Liver (tissue), 9 donors: Measurements from ENCODE around the gene MRPS14. TPM values are rescaled to one million over a fixed set of nuclear protein-coding genes. Genes with fewer than 3 reads are reported as not detected.

Experiments used
- DNase-seq: peaks from one replicate; pipeline ENCODE4 v3.0.0-alpha.2; 2017; ENCODE audit warnings: low spot score
- H3K27ac ChIP-seq, 2 donors: one replicate each; pipeline ENCODE4 v1.7.0; 2013; ENCODE audit warnings: inconsistent platforms in 2 of 2, low read length in 2 of 2, control low read depth in 1 of 2, low read depth in 1 of 2, mild to moderate bottlenecking in 1 of 2
- H3K27me3 ChIP-seq, 4 donors: one replicate each; pipeline versions ENCODE4 v1.6.1 to v1.7.0; 2013; ENCODE audit warnings: low read length in 3 of 4, inconsistent platforms in 1 of 4, mild to moderate bottlenecking in 1 of 4, moderate library complexity in 1 of 4; ENCODE audit not compliant: control insufficient read depth in 4 of 4, insufficient read depth in 4 of 4
- H3K36me3 ChIP-seq, 4 donors: one replicate each; pipeline versions ENCODE4 v1.6.1 to v1.7.0; 2013; ENCODE audit warnings: low read length in 3 of 4, mild to moderate bottlenecking in 3 of 4, low read depth in 1 of 4, moderate library complexity in 1 of 4; ENCODE audit not compliant: control insufficient read depth in 4 of 4, insufficient read depth in 3 of 4
- H3K4me1 ChIP-seq, 4 donors: one replicate each; pipeline versions ENCODE4 v1.6.1 to v1.7.0; 2013; ENCODE audit warnings: low read length in 3 of 4, mild to moderate bottlenecking in 3 of 4, moderate library complexity in 1 of 4; ENCODE audit not compliant: control insufficient read depth in 4 of 4, insufficient read depth in 4 of 4
- H3K4me3 ChIP-seq, 3 donors: one replicate each; pipeline versions ENCODE4 v1.6.1 to v1.7.0; 2013; ENCODE audit warnings: low read length in 3 of 3, control low read depth in 1 of 3, low read depth in 1 of 3, mild to moderate bottlenecking in 1 of 3
- H3K9ac ChIP-seq, 2 donors: one replicate each; pipeline ENCODE4 v1.7.0; 2013; ENCODE audit warnings: low read length in 2 of 2, mild to moderate bottlenecking in 2 of 2, moderate library complexity in 2 of 2, control low read depth in 1 of 2, low read depth in 1 of 2
- H3K9me3 ChIP-seq, 4 donors: one replicate each; pipeline versions ENCODE4 v1.6.1 to v1.7.0; 2013; ENCODE audit warnings: low read length in 3 of 4; ENCODE audit not compliant: control insufficient read depth in 4 of 4
- ATF3 ChIP-seq: IDR thresholded peaks from 2 replicates; pipeline ENCODE4 v1.6.1; 2016; ENCODE audit warnings: antibody characterized with exemption
- CTCF ChIP-seq: fragments of 150-350 bp; IDR thresholded peaks from 2 replicates; pipeline ENCODE4 v1.5.1; 2017; ENCODE audit warnings: improper control_type of control experiment, low read depth, low read length; ENCODE audit not compliant: missing input control
- EGR1 ChIP-seq, 2 donors: IDR thresholded peaks; 2 replicates each; pipeline ENCODE4 v1.6.1; 2016 to 2018; ENCODE audit warnings: antibody characterized with exemption in 2 of 2, low read depth in 2 of 2
- FOXA1 ChIP-seq: IDR thresholded peaks from 2 replicates; pipeline ENCODE4 v1.6.1; 2016; ENCODE audit warnings: antibody characterized with exemption
- FOXA2 ChIP-seq: IDR thresholded peaks from 2 replicates; pipeline ENCODE4 v1.6.1; 2016; ENCODE audit warnings: antibody characterized with exemption
- GABPA ChIP-seq, 2 donors: IDR thresholded peaks in 1 of 2; conservative IDR thresholded peaks in 1 of 2; 2 replicates each; pipeline ENCODE4 v1.6.1; 2016; ENCODE audit warnings: antibody characterized with exemption in 2 of 2, mild to moderate bottlenecking in 1 of 2, moderate library complexity in 1 of 2
- HNF4A ChIP-seq, 2 donors: conservative IDR thresholded peaks; 2 replicates each; pipeline ENCODE4 v1.6.1; 2016; ENCODE audit warnings: antibody characterized with exemption in 2 of 2, mild to moderate bottlenecking in 2 of 2
- HNF4G ChIP-seq: IDR thresholded peaks from 2 replicates; pipeline ENCODE4 v1.6.1; 2016; ENCODE audit warnings: antibody characterized with exemption
- JUND ChIP-seq, 2 donors: IDR thresholded peaks; 2 replicates each; pipeline ENCODE4 v1.6.1; 2016; ENCODE audit warnings: antibody characterized with exemption in 2 of 2
- MAX ChIP-seq: IDR thresholded peaks from 2 replicates; pipeline ENCODE4 v1.6.1; 2016; ENCODE audit warnings: antibody characterized with exemption
- NR2F2 ChIP-seq: IDR thresholded peaks from 2 replicates; pipeline ENCODE4 v1.6.1; 2016; ENCODE audit warnings: antibody characterized with exemption
- RAD21 ChIP-seq, 2 donors: IDR thresholded peaks; 2 replicates each; pipeline ENCODE4 v1.6.1; 2016; ENCODE audit warnings: antibody characterized with exemption in 2 of 2, mild to moderate bottlenecking in 2 of 2
- RXRA ChIP-seq, 2 donors: IDR thresholded peaks; 2 replicates each; pipeline ENCODE4 v1.6.1; 2017 to 2018; ENCODE audit warnings: antibody characterized with exemption in 2 of 2, mild to moderate bottlenecking in 1 of 2
- SP1 ChIP-seq: IDR thresholded peaks from 2 replicates; pipeline ENCODE4 v1.6.1; 2018; ENCODE audit warnings: antibody characterized with exemption, mild to moderate bottlenecking
- TAF1 ChIP-seq: conservative IDR thresholded peaks from 2 replicates; pipeline ENCODE4 v1.6.1; 2016; ENCODE audit warnings: antibody characterized with exemption, mild to moderate bottlenecking
- YY1 ChIP-seq: IDR thresholded peaks from 2 replicates; pipeline ENCODE4 v1.6.1; 2016; ENCODE audit warnings: antibody characterized with exemption, mild to moderate bottlenecking
- WGBS: extraction: QIAGEN DNeasy Blood & Tissue Kit; methylation state at CpG from one replicate; pipeline ENCODE4 v1.1.7; 2013; 5-methylcytosine and 5-hydroxymethylcytosine counted together
- polyA plus RNA-seq, 2 donors: library from polyadenylated mRNA; stranded (reverse) in 1 of 2; unstranded in 1 of 2; fragments of 200-250 nt in 1 of 2; fragments of >200 nt in 1 of 2; fragmentation: Nextera tagmentation in 1 of 2; extraction: Ambion mirVana in 1 of 2; gene quantifications; one replicate each; pipeline versions ENCODE4 v1.2.1 to v1.2.3, GENCODE V29; 2013 to 2015
- total RNA-seq, 2 donors: library from RNA; depleted of rRNA; stranded (reverse); fragments of >200 nt; gene quantifications; one replicate each; pipeline ENCODE4 v1.2.3, GENCODE V29; 2014
- TF ChIP-seq, protein P1 (sequence below): IDR thresholded peaks from 2 replicates; pipeline ENCODE4 v1.6.1; 2016; ENCODE audit warnings: antibody characterized with exemption, mild to moderate bottlenecking
- TF ChIP-seq, protein P2 (sequence below): IDR thresholded peaks from 2 replicates; pipeline ENCODE4 v1.6.1; 2016; ENCODE audit warnings: antibody characterized with exemption
- donor health status: healthy.
- donor health status: healthy.
- donor health status: healthy.
- donor health status: healthy.
- donor health status: healthy.

The MRPS14 gene
- total and polyA plus RNA-seq, 4 donors, result 14.9 to 41.4 (median 22.4) TPM

DNA sequence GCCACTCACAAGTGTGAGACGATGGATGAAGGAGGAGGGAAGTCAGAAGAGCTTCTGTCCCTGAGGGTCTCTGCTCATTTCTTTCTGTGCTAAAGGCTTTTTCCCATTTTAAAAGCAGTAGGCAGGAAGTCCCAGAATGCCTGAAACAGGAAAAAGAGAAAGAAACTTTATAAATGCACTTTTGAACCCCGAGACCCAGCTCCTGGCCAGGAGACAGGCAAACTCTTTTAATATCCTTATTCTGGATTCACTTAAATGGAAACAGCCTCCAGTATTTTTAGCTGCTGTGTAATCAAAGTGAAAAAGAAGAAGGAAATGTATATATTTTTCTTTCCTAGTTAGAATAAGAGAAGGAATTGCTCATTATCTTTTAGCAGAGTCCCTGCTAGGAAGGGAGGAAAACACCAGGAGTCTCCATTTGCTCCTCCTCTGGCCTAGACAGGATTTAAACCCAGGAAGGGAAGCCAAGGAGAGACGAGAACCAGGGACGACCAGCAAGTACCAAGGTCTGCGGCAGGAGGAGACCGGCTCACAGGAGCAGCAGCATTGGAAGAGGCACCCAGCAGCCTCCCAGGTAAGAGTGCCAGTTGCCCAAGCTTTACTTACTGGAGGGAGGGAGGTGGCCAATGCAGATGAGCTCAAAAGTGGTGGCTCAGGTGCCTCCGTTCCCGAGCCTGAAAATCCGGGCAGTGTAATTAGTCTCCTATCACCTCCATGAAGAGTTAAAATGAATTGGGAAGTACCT, 44.3 kb upstream of the MRPS14 start, which contains the start of gene TNN (continued):
- TF ChIP-seq CTCF (no peak), HNF4A (conservative IDR thresholded peaks at IDR 0.05) (no peak), GABPA (IDR thresholded peaks at IDR 0.05 in 1 of 2, conservative IDR thresholded peaks at IDR 0.05 in 1 of 2) (no peak)

GRCh38 chr1:175062858-175063257, 39.6 kb upstream of the MRPS14 start:
- Histone ChIP-seq H3K9ac (no peak overlapping the region), H3K36me3 (no peaks in the 10 kb centered on the region), H3K4me1 (no peaks in the 10 kb centered on the region), H3K4me3 (no peak overlapping the region), H3K9me3 (no peaks in the 10 kb centered on the region), H3K27me3 (no peaks in the 10 kb centered on the region), H3K27ac (no peak overlapping the region)
- TF ChIP-seq RAD21 (IDR thresholded peaks at IDR 0.05), result no peak
- no peak for TF ChIP-seq HNF4A (conservative IDR thresholded peaks at IDR 0.05)
- no peak for TF ChIP-seq SP1
- TF ChIP-seq, protein P1, sequence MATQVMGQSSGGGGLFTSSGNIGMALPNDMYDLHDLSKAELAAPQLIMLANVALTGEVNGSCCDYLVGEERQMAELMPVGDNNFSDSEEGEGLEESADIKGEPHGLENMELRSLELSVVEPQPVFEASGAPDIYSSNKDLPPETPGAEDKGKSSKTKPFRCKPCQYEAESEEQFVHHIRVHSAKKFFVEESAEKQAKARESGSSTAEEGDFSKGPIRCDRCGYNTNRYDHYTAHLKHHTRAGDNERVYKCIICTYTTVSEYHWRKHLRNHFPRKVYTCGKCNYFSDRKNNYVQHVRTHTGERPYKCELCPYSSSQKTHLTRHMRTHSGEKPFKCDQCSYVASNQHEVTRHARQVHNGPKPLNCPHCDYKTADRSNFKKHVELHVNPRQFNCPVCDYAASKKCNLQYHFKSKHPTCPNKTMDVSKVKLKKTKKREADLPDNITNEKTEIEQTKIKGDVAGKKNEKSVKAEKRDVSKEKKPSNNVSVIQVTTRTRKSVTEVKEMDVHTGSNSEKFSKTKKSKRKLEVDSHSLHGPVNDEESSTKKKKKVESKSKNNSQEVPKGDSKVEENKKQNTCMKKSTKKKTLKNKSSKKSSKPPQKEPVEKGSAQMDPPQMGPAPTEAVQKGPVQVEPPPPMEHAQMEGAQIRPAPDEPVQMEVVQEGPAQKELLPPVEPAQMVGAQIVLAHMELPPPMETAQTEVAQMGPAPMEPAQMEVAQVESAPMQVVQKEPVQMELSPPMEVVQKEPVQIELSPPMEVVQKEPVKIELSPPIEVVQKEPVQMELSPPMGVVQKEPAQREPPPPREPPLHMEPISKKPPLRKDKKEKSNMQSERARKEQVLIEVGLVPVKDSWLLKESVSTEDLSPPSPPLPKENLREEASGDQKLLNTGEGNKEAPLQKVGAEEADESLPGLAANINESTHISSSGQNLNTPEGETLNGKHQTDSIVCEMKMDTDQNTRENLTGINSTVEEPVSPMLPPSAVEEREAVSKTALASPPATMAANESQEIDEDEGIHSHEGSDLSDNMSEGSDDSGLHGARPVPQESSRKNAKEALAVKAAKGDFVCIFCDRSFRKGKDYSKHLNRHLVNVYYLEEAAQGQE, result no peak
- TF ChIP-seq NR2F2, result no peak
- no peak for TF ChIP-seq ATF3
- TF ChIP-seq YY1, result no peak
- no peak for TF ChIP-seq EGR1 (IDR thresholded peaks at IDR 0.05; ENCODE audit: low read depth in 2 of 2)
- no peak for TF ChIP-seq TAF1
- no peak for TF ChIP-seq FOXA1
- no peak for TF ChIP-seq RXRA (IDR thresholded peaks at IDR 0.05)
- no peak for TF ChIP-seq GABPA (IDR thresholded peaks at IDR 0.05 in 1 of 2, conservative IDR thresholded peaks at IDR 0.05 in 1 of 2)
- TF ChIP-seq MAX, result no peak
- TF ChIP-seq, protein P2, sequence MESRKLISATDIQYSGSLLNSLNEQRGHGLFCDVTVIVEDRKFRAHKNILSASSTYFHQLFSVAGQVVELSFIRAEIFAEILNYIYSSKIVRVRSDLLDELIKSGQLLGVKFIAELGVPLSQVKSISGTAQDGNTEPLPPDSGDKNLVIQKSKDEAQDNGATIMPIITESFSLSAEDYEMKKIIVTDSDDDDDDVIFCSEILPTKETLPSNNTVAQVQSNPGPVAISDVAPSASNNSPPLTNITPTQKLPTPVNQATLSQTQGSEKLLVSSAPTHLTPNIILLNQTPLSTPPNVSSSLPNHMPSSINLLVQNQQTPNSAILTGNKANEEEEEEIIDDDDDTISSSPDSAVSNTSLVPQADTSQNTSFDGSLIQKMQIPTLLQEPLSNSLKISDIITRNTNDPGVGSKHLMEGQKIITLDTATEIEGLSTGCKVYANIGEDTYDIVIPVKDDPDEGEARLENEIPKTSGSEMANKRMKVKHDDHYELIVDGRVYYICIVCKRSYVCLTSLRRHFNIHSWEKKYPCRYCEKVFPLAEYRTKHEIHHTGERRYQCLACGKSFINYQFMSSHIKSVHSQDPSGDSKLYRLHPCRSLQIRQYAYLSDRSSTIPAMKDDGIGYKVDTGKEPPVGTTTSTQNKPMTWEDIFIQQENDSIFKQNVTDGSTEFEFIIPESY, result no peak
- no peak for TF ChIP-seq CTCF
- no peak for TF ChIP-seq FOXA2
- no peak for TF ChIP-seq HNF4G
- no peak for TF ChIP-seq JUND (IDR thresholded peaks at IDR 0.05)
- WGBS, result 59% methylated on average over 2 of the region's 2 CpGs
- DNase-seq, result no peak
